WERI-Rb-1 (cell line): ENCODE measurements around the gene POU6F2.
"Not testable (repeated sequence)": the region's sequence is repeated elsewhere in the genome, so short reads cannot be mapped to it uniquely, and the experiment has no call there.

Experiments used
- DNase-seq: peaks from one replicate; pipeline ENCODE4 v3.0.0-alpha.2; 2020
- H3K27ac ChIP-seq: fragments of 250-450 bp; sonication (Bioruptor Pico); 2 replicates; pipeline ENCODE4 v1.5.1; 2020; ENCODE audit warnings: mild to moderate bottlenecking, moderate library complexity
- H3K27me3 ChIP-seq: fragments of 250-450 bp; sonication (Bioruptor Pico); 2 replicates; pipeline ENCODE4 v1.5.1; 2021; ENCODE audit warnings: mild to moderate bottlenecking, low read depth, moderate library complexity; ENCODE audit not compliant: insufficient read depth, severe bottlenecking
- H3K36me3 ChIP-seq: fragments of 250-450 bp; sonication (Bioruptor Pico); 2 replicates; pipeline ENCODE4 v1.5.1; 2020; ENCODE audit warnings: mild to moderate bottlenecking, moderate library complexity
- H3K4me3 ChIP-seq: 2 replicates; pipeline ENCODE4 v1.5.1; 2011; ENCODE audit warnings: low read depth, mild to moderate bottlenecking, control low read depth, low read length
- H3K9me3 ChIP-seq: fragments of 250-450 bp; sonication (Bioruptor Pico); 2 replicates; pipeline ENCODE4 v1.5.1; 2021; ENCODE audit warnings: mild to moderate bottlenecking, moderate library complexity; ENCODE audit not compliant: severe bottlenecking
- TF ChIP-seq, protein P1 (sequence below): IDR thresholded peaks from 2 replicates; pipeline ENCODE4 v1.5.1; 2011; ENCODE audit warnings: low read depth, mild to moderate bottlenecking, control low read depth, inconsistent platforms, low read length

The POU6F2 gene

DNA sequence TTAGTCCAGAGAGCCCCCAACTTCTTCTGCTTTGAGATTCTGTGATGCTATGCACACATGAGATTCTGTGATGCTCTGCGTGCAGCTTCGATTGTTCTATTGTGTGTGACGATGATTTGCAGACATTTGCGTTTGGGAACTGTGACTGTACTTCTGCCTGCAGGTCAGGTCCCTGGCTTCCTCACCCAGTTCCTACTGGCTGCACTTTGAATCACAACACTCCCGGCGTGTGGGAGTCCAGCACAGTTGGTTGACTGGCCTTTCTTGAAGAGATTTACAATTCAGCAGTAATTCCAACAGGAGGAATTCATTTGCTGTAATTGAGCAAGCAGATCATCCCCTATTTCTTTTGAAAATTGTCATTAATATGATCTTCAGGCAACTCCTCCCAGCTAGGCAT lies 336.3 kb downstream of the POU6F2 start:
- no peak for DNase-seq
- TF ChIP-seq, protein P1, sequence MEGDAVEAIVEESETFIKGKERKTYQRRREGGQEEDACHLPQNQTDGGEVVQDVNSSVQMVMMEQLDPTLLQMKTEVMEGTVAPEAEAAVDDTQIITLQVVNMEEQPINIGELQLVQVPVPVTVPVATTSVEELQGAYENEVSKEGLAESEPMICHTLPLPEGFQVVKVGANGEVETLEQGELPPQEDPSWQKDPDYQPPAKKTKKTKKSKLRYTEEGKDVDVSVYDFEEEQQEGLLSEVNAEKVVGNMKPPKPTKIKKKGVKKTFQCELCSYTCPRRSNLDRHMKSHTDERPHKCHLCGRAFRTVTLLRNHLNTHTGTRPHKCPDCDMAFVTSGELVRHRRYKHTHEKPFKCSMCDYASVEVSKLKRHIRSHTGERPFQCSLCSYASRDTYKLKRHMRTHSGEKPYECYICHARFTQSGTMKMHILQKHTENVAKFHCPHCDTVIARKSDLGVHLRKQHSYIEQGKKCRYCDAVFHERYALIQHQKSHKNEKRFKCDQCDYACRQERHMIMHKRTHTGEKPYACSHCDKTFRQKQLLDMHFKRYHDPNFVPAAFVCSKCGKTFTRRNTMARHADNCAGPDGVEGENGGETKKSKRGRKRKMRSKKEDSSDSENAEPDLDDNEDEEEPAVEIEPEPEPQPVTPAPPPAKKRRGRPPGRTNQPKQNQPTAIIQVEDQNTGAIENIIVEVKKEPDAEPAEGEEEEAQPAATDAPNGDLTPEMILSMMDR: no peak
- H3K36me3 ChIP-seq: no peaks in the 10 kb centered on the region
- no peaks in the 10 kb centered on the region for H3K9me3 ChIP-seq
- no peak overlapping the region for H3K27ac ChIP-seq
- no peak overlapping the region for H3K4me3 ChIP-seq
- H3K27me3 ChIP-seq: no peaks in the 10 kb centered on the region

DNA sequence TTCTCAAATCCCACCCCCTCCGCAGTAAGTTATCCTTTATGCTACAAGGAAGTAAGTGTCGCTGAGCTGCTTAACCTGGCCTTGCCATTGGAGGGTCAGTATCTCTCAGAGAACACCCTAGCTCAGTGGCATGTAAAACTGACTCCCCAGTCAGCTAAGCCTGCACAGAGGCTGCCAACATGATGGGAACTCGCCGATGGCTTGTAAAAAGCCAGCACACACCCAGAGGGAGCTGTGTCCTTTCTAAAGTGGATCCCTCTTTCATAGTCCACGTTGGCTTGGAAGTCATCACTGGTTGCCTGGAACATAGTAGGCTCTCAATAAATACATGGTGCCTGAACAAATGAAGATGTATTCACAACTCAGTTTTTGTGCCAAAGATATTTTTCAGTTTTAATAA lies 339.4 kb downstream of the POU6F2 start:
- Histone ChIP-seq H3K4me3 (no peak overlapping the region), H3K36me3 (no peaks in the 10 kb centered on the region), H3K27me3 (no peaks in the 10 kb centered on the region), H3K9me3 (no peaks in the 10 kb centered on the region), H3K27ac (no peak overlapping the region)
- no peak for DNase-seq
- TF ChIP-seq, protein P1: no peak

DNA sequence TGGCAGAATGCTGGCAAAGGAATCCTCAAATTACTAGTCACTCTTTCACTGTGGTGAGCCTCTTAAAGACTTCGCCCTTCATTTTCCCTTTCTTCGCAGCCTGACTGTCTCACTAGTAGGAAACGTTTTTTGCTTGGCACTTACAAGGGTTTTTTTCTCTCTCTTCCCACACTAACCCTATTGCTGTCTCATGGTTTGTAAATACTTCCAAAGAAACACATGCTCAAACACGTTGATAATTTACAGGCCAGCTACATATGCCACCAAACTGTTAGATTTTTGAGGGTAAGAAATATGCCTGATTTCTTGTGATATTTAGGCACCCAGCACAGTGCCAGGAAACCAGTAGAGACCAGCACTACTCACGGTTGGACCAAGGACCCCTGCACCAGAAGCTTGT lies 340.2 kb downstream of the POU6F2 start:
- TF ChIP-seq, protein P1: no peak
- DNase-seq: no peak
- no peak overlapping the region for H3K27ac ChIP-seq
- no peak overlapping the region for H3K4me3 ChIP-seq
- H3K27me3 ChIP-seq: no peaks in the 10 kb centered on the region
- no peaks in the 10 kb centered on the region for H3K9me3 ChIP-seq
- H3K36me3 ChIP-seq: no peaks in the 10 kb centered on the region

DNA sequence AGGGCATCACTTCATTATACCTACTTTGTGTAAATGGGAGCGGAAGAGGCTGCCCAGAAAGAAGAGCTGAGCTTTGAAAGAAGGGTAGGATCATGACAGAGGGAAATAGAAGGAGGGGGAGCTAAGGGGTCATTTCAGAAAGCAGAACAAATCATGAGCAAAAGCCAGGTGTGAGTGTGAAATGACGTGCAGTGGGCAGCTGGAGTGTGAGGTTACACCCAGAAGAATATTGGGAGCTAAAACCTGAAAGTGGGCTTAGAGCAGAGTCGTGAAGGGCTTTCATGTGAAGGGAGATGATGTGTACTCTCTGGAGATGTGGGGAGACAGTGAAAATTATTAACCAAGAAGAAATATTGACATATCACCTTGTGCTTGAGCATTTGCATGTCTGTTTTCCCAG lies 343.5 kb downstream of the POU6F2 start:
- no peaks in the 10 kb centered on the region for H3K27me3 ChIP-seq
- no peak overlapping the region for H3K27ac ChIP-seq
- no peaks in the 10 kb centered on the region for H3K36me3 ChIP-seq
- TF ChIP-seq, protein P1: no peak
- H3K4me3 ChIP-seq: no peak overlapping the region
- DNase-seq: no peak
- H3K9me3 ChIP-seq: no peaks in the 10 kb centered on the region

DNA sequence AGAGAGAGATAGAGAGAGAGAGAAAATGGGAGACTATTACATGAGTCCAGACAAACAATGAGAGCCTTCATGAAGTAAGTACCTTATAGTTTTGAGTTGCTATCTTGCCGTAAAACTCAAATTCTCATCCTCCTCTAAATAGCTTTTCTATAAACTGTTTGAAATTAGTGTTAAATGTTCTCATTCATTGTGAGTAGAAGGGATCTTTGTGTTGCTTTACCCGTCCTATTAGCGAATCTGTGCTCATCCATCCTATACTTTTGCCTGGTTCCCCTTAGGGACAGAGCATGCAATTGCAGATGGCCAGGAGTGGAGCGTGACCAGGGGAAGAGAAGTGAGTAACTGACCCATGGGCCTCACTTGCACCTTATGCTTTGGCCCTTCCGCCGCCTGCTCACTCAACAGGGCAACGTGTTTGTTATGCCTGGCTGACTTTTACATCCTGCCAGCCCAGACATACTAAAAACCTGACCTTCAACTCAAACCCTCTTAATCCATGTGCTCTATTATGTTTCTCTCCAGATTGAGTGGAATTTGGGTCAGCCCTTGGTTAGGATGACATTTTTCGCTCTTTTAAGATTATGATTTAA lies 344.3 kb downstream of the POU6F2 start:
- TF ChIP-seq, protein P1: no peak

DNA sequence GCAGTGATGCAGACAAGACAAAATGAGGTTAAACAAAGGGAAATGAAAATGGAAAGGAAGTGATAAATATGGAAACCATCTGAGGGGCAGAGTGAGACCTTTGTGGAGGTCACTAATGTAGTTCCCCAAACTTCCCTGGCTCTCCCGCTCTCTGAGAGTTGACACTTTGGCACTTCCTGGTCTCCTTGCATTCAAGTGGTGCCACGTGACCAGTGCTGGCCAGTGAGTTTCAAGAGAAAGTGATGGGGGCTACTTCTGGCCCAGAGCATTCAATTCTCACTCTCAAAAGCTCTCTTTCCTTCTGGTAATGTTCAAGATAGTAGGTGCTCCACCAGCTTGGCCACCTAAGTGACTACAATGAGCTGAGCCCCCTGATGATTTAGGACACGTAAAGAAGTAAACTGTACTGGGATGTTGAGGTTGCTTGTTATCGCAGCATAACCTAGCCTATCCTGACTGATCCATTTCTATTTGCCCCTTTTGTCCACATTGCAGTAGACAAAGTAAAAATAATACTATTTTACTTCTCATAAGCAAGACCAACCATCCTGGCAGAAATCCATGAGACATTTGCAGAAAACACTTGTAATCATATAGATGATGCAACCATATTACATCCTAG lies 346.5 kb downstream of the POU6F2 start:
- H3K9me3 ChIP-seq: no peaks in the 10 kb centered on the region
- no peaks in the 10 kb centered on the region for H3K36me3 ChIP-seq
- DNase-seq: no peak
- TF ChIP-seq, protein P1: no peak
- H3K4me3 ChIP-seq: no peak overlapping the region
- no peaks in the 10 kb centered on the region for H3K27me3 ChIP-seq
- H3K27ac ChIP-seq: no peak overlapping the region

More for the DNA sequence above, 344.3 kb downstream of the POU6F2 start:
- H3K27ac ChIP-seq: no peak overlapping the region
- no peaks in the 10 kb centered on the region for H3K36me3 ChIP-seq
- no peak overlapping the region for H3K4me3 ChIP-seq
- no peak for DNase-seq
- no peaks in the 10 kb centered on the region for H3K9me3 ChIP-seq
- no peaks in the 10 kb centered on the region for H3K27me3 ChIP-seq

DNA sequence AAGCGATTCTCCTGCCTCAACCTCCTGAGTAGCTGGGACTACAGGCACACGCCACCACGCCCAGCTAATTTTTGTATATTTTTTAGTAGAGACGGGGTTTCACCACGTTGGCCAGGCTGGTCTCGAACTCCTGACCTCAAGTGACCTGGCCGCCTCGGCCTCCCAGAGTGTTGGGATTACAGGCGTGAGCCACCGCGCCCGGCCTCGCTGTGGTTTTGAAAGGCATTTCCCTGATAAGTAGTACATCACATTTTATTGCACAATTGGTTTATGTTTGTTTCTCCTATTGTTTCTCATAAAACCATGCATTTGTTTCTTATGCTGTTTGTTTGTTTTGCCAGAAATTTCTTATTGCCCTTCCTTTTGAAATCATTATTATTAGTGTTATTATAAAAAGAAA lies 353.9 kb downstream of the POU6F2 start:
- not testable (repeated sequence) for H3K27me3 ChIP-seq, DNase-seq, H3K27ac ChIP-seq, H3K36me3 ChIP-seq, H3K9me3 ChIP-seq, H3K4me3 ChIP-seq
